HG02852 (cell line): ENCODE results near the gene SORCS2.

ENCODE experiments used
- ATAC-seq: cut with Tn5 transposase; IDR thresholded peaks from one replicate; pipeline ENCODE4 v1.9.1; 2021; ENCODE audit warnings: mild to moderate bottlenecking, moderate library complexity; ENCODE audit not compliant: unreplicated experiment

Gene SORCS2

GRCh38 chr4:7261087-7261486 is 68.7 kb downstream of the SORCS2 start:
- ATAC-seq: no peak

GRCh38 chr4:7261536-7261935 is 69.2 kb downstream of the SORCS2 start:
- ATAC-seq: no peak

- ATAC-seq: no peak
Measured at GRCh38 chr4:7262134-7262533, 69.8 kb downstream of the SORCS2 start.

- no peak for ATAC-seq
Measured at GRCh38 chr4:7263166-7263565, 70.8 kb downstream of the SORCS2 start.

- ATAC-seq: no peak
Measured at GRCh38 chr4:7264694-7265093, 72.4 kb downstream of the SORCS2 start.

GRCh38 chr4:7266525-7267292 is 74.4 kb downstream of the SORCS2 start:
- ATAC-seq: no peak

- no peak for ATAC-seq
Measured at GRCh38 chr4:7267829-7268228, 75.5 kb downstream of the SORCS2 start.

GRCh38 chr4:7268941-7269340 is 76.6 kb downstream of the SORCS2 start:
- no peak for ATAC-seq

- no peak for ATAC-seq
Measured at GRCh38 chr4:7270121-7270520, 77.8 kb downstream of the SORCS2 start.

GRCh38 chr4:7272404-7272803 is 80.1 kb downstream of the SORCS2 start:
- ATAC-seq: no peak

GRCh38 chr4:7273738-7274297 is 81.5 kb downstream of the SORCS2 start:
- ATAC-seq: no peak

- ATAC-seq: no peak
Measured at GRCh38 chr4:7275067-7275466, 82.7 kb downstream of the SORCS2 start.

GRCh38 chr4:7275490-7276154 is 83.3 kb downstream of the SORCS2 start:
- no peak for ATAC-seq

GRCh38 chr4:7276515-7276914 is 84.2 kb downstream of the SORCS2 start:
- no peak for ATAC-seq

GRCh38 chr4:7278071-7278765 is 85.9 kb downstream of the SORCS2 start:
- ATAC-seq: no peak

GRCh38 chr4:7278981-7279380 is 86.6 kb downstream of the SORCS2 start:
- no peak for ATAC-seq

GRCh38 chr4:7279902-7280301 is 87.6 kb downstream of the SORCS2 start:
- ATAC-seq: no peak

GRCh38 chr4:7280926-7281690 is 88.8 kb downstream of the SORCS2 start:
- ATAC-seq: no peak

GRCh38 chr4:7281691-7282665 is 89.6 kb downstream of the SORCS2 start:
- ATAC-seq: no peak
